SK-N-SH (cell line): ENCODE results near the gene TMEM116.
"Not testable (repeated sequence)": the region's sequence is repeated elsewhere in the genome, so short reads cannot be mapped to it uniquely, and the experiment has no call there.

Source experiments
- EZH2phosphoT487 ChIP-seq: fragments of 200-600 bp; sonication (generic); IDR thresholded peaks from 2 replicates; pipeline ENCODE4 v1.6.1; 2017; ENCODE audit warnings: low read depth, mixed run types, mild to moderate bottlenecking, antibody characterized with exemption, moderate library complexity, borderline replicate concordance
- POLR2AphosphoS5 ChIP-seq: IDR thresholded peaks from 2 replicates; pipeline ENCODE4 v1.6.1; 2012; ENCODE audit warnings: low read depth, low read length
- RCOR1 ChIP-seq: fragments of 150-350 bp; IDR thresholded peaks from 2 replicates; pipeline ENCODE4 v1.6.1; 2017; ENCODE audit warnings: antibody characterized with exemption, low read length
- TAF1 ChIP-seq: IDR thresholded peaks from 2 replicates; pipeline ENCODE4 v1.6.1; 2012; ENCODE audit warnings: low read depth, mild to moderate bottlenecking, low read length, moderate library complexity, borderline replicate concordance
- TCF12 ChIP-seq: IDR thresholded peaks from 2 replicates; pipeline ENCODE4 v1.4.0; 2012
- TF ChIP-seq, protein P1 (sequence below): fragments of 200-600 bp; sonication (generic); IDR thresholded peaks from 2 replicates; pipeline ENCODE4 v1.6.1; 2017; ENCODE audit warnings: antibody characterized with exemption, mild to moderate bottlenecking, moderate library complexity
- TF ChIP-seq, protein P2 (sequence below): IDR thresholded peaks from 2 replicates; pipeline ENCODE4 v1.4.0; 2012; ENCODE audit warnings: low read depth, borderline replicate concordance
- TF ChIP-seq, protein P3 (sequence below): fragments of 150-350 bp; IDR thresholded peaks from 2 replicates; pipeline ENCODE4 v1.6.1; 2017; ENCODE audit warnings: antibody characterized with exemption, low read length, low read depth, borderline replicate concordance

DNA sequence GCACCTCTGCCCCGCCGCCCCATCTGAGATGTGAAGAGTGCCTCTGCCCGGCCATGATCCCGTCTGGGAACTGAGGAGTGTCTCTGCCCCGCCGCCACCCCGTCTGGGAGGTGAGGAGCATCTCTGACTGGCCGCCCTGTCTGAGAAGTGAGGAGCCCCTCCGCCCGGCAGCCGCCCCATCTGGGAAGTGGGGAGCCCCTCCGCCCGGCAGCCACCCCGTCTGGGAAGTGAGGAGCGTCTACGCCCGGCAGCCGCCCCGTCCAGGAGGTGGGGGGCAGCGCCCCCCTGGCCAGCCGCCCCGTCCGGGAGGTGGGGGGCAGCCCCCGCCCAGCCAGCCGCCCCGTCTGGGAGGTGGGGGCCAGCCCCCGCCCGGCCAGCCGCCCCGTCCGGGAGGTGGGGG lies 55.7 kb downstream of the TMEM116 start:
- not testable (repeated sequence) for TF ChIP-seq RCOR1, POLR2AphosphoS5, EZH2phosphoT487, TAF1, TCF12
- TF ChIP-seq, protein P1, sequence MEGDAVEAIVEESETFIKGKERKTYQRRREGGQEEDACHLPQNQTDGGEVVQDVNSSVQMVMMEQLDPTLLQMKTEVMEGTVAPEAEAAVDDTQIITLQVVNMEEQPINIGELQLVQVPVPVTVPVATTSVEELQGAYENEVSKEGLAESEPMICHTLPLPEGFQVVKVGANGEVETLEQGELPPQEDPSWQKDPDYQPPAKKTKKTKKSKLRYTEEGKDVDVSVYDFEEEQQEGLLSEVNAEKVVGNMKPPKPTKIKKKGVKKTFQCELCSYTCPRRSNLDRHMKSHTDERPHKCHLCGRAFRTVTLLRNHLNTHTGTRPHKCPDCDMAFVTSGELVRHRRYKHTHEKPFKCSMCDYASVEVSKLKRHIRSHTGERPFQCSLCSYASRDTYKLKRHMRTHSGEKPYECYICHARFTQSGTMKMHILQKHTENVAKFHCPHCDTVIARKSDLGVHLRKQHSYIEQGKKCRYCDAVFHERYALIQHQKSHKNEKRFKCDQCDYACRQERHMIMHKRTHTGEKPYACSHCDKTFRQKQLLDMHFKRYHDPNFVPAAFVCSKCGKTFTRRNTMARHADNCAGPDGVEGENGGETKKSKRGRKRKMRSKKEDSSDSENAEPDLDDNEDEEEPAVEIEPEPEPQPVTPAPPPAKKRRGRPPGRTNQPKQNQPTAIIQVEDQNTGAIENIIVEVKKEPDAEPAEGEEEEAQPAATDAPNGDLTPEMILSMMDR = not testable (repeated sequence)
- TF ChIP-seq, protein P2, sequence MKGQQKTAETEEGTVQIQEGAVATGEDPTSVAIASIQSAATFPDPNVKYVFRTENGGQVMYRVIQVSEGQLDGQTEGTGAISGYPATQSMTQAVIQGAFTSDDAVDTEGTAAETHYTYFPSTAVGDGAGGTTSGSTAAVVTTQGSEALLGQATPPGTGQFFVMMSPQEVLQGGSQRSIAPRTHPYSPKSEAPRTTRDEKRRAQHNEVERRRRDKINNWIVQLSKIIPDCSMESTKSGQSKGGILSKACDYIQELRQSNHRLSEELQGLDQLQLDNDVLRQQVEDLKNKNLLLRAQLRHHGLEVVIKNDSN = not testable (repeated sequence)
- TF ChIP-seq, protein P3, sequence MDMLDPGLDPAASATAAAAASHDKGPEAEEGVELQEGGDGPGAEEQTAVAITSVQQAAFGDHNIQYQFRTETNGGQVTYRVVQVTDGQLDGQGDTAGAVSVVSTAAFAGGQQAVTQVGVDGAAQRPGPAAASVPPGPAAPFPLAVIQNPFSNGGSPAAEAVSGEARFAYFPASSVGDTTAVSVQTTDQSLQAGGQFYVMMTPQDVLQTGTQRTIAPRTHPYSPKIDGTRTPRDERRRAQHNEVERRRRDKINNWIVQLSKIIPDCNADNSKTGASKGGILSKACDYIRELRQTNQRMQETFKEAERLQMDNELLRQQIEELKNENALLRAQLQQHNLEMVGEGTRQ = not testable (repeated sequence)
